RWPE2 (cell line): ENCODE results near the gene NRGN.

Experiments
- ATAC-seq: fragments of 200-7000 bp; cut with Tn5 transposase; 3 replicates; pipeline ENCODE4 v1.9.1; 2021; ENCODE audit warnings: low read depth
- DNase-seq: peaks from one replicate; pipeline ENCODE4 v3.0.0-alpha.2; 2020; ENCODE audit warnings: low spot score
- H3K27ac ChIP-seq: fragments of 450-650 bp; 2 replicates; pipeline ENCODE4 v1.5.1; 2017; ENCODE audit warnings: mild to moderate bottlenecking; ENCODE audit not compliant: poor library complexity, severe bottlenecking
- H3K27me3 ChIP-seq: fragments of 250-450 bp; sonication (Bioruptor Pico); 2 replicates; pipeline ENCODE4 v1.5.1; 2021; ENCODE audit warnings: mild to moderate bottlenecking, moderate library complexity; ENCODE audit not compliant: insufficient read depth, poor library complexity, severe bottlenecking
- H3K36me3 ChIP-seq: fragments of 250-450 bp; sonication (Bioruptor Pico); 2 replicates; pipeline ENCODE4 v1.5.1; 2020; ENCODE audit warnings: low read depth, mild to moderate bottlenecking, moderate library complexity
- H3K4me1 ChIP-seq: fragments of 250-450 bp; sonication (Bioruptor Pico); 2 replicates; pipeline ENCODE4 v1.5.1; 2021; ENCODE audit warnings: mild to moderate bottlenecking, moderate library complexity; ENCODE audit not compliant: insufficient read depth, poor library complexity, severe bottlenecking
- H3K4me3 ChIP-seq: fragments of 250-450 bp; sonication (Bioruptor Pico); 2 replicates; pipeline ENCODE4 v1.5.1; 2021; ENCODE audit warnings: mild to moderate bottlenecking, moderate library complexity; ENCODE audit not compliant: severe bottlenecking
- H3K9me3 ChIP-seq: fragments of 250-450 bp; sonication (Bioruptor Pico); 2 replicates; pipeline ENCODE4 v1.5.1; 2021; ENCODE audit warnings: mild to moderate bottlenecking, moderate library complexity; ENCODE audit not compliant: severe bottlenecking
- TF ChIP-seq, protein P1 (sequence below): fragments of 450-650 bp; IDR thresholded peaks from one replicate; pipeline ENCODE4 v1.5.1; 2017; ENCODE audit warnings: mild to moderate bottlenecking, moderate library complexity; ENCODE audit not compliant: poor library complexity, severe bottlenecking

Gene NRGN

DNA sequence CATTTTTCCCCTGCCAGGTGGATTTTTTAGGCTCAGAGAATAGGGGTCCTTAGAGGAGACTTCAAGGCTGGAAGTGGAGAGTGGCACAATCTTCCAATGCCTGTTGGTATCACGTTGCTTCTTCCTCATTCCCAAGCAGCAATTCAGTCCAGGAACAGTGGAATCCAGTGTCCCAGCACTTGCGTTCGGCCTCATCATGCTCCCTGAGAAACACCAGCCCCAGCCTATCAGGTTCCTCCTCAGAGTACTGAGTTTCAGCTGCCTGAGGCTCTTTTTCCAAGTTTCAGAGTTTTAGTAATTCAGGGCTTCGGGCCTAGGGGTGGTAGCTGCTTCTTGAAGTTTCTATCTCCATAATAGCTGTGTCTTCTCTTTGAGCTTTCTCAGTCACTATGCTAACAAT, 31.9 kb upstream of the NRGN start:
- Histone ChIP-seq H3K4me3 (no peak overlapping the region), H3K27ac (no peak overlapping the region), H3K4me1 (no peaks in the 10 kb centered on the region), H3K27me3 (no peaks in the 10 kb centered on the region), H3K9me3 (no peaks in the 10 kb centered on the region), H3K36me3 (no peaks in the 10 kb centered on the region)
- no peak for DNase-seq
- TF ChIP-seq, protein P1, sequence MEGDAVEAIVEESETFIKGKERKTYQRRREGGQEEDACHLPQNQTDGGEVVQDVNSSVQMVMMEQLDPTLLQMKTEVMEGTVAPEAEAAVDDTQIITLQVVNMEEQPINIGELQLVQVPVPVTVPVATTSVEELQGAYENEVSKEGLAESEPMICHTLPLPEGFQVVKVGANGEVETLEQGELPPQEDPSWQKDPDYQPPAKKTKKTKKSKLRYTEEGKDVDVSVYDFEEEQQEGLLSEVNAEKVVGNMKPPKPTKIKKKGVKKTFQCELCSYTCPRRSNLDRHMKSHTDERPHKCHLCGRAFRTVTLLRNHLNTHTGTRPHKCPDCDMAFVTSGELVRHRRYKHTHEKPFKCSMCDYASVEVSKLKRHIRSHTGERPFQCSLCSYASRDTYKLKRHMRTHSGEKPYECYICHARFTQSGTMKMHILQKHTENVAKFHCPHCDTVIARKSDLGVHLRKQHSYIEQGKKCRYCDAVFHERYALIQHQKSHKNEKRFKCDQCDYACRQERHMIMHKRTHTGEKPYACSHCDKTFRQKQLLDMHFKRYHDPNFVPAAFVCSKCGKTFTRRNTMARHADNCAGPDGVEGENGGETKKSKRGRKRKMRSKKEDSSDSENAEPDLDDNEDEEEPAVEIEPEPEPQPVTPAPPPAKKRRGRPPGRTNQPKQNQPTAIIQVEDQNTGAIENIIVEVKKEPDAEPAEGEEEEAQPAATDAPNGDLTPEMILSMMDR, result no peak
- ATAC-seq, result no peak

DNA sequence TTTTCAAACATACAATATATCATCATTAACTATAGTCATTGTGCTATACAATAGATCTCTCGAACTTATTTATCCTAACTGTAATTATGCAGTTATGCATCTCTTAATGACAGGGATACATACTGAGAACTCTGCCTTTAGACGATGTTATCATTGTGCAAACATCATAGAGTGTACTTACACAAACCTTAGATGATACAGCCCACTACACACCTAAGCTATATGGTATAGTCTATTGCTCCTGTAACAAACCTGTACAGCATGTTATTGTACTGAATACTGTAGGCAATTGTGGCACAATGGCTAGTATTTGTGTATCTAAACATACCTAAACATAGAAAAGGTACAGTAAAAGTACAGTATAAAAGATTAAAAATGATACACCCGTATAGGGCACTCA, 27.4 kb upstream of the NRGN start:
- H3K27ac ChIP-seq, result no peak overlapping the region
- no peaks in the 10 kb centered on the region for H3K27me3 ChIP-seq
- no peaks in the 10 kb centered on the region for H3K9me3 ChIP-seq
- no peaks in the 10 kb centered on the region for H3K36me3 ChIP-seq
- peaks cover 4% of the 10 kb centered on the region for H3K4me1 ChIP-seq
- DNase-seq, result no peak
- ATAC-seq, result no peak
- H3K4me3 ChIP-seq, result no peak overlapping the region
- TF ChIP-seq, protein P1, result no peak

- H3K4me3 ChIP-seq, result no peak overlapping the region
- H3K36me3 ChIP-seq, result no peaks in the 10 kb centered on the region
- TF ChIP-seq, protein P1, result no peak
- H3K9me3 ChIP-seq, result no peaks in the 10 kb centered on the region
- peaks cover 14% of the 10 kb centered on the region for H3K4me1 ChIP-seq
- H3K27me3 ChIP-seq, result no peaks in the 10 kb centered on the region
- ATAC-seq (peak; percentile 47), DNase-seq (no peak)
- peak overlapping the region; percentile 61 for H3K27ac ChIP-seq
Measured at GRCh38 chr11:124716591-124716990, 23.2 kb upstream of the NRGN start.

- Histone ChIP-seq H3K9me3 (no peaks in the 10 kb centered on the region), H3K27ac (peak overlapping the region; percentile 61), H3K36me3 (no peaks in the 10 kb centered on the region), H3K4me3 (peak overlapping the region; percentile 9), H3K4me1 (peaks cover 14% of the 10 kb centered on the region), H3K27me3 (no peaks in the 10 kb centered on the region)
- TF ChIP-seq, protein P1, result no peak
- ATAC-seq (peak; percentile 85), DNase-seq (no peak)
Measured at GRCh38 chr11:124717421-124717785, 22.3 kb upstream of the NRGN start.

GRCh38 chr11:124717786-124718651, 21.7 kb upstream of the NRGN start:
- TF ChIP-seq, protein P1, result no peak
- peak overlapping the region; percentile 9 for H3K4me3 ChIP-seq
- H3K4me1 ChIP-seq, result peaks cover 14% of the 10 kb centered on the region
- DNase-seq (no peak), ATAC-seq (peak; percentile 69)
- H3K27ac ChIP-seq, result peak overlapping the region; percentile 61
- H3K36me3 ChIP-seq, result no peaks in the 10 kb centered on the region
- H3K9me3 ChIP-seq, result no peaks in the 10 kb centered on the region
- no peaks in the 10 kb centered on the region for H3K27me3 ChIP-seq
